Activated CD8-positive, alpha-beta memory T cell treated with anti-CD3 and anti-CD28 coated beads, Interleukin-2, amount 50 U/mL, for 4 hours (primary cell): ENCODE results near the gene DUXB.

Experiments
- DNase-seq: peaks from one replicate; pipeline ENCODE4 v3.0.0-alpha.2; 2020

The DUXB gene

GRCh38 chr16:75701361-75701760, at the start of gene DUXB:
Gene DUXB, minus strand, starts transcription at chr16:75701461. Its CDS starts 43 bp downstream, at chr16:75701418.
- no peak for DNase-seq

GRCh38 chr16:75750528-75750927, 49.3 kb upstream of the DUXB start:
- no peak for DNase-seq

- no peak for DNase-seq
Measured at GRCh38 chr16:75746359-75746758, 45.1 kb upstream of the DUXB start.

- no peak for DNase-seq
Measured at GRCh38 chr16:75745823-75746222, 44.6 kb upstream of the DUXB start.

- no peak for DNase-seq
Measured at GRCh38 chr16:75745242-75745641, 44.0 kb upstream of the DUXB start.

- no peak for DNase-seq
Measured at GRCh38 chr16:75742424-75743047, 41.3 kb upstream of the DUXB start.

GRCh38 chr16:75733305-75734211, 32.3 kb upstream of the DUXB start:
- no peak for DNase-seq

- no peak for DNase-seq
Measured at GRCh38 chr16:75732871-75733270, 31.6 kb upstream of the DUXB start.

- no peak for DNase-seq
Measured at GRCh38 chr16:75727221-75727620, 26.0 kb upstream of the DUXB start.

GRCh38 chr16:75726390-75726789, 25.1 kb upstream of the DUXB start, which contains the start of gene CPHXL:
Gene CPHXL, minus strand, starts transcription at chr16:75726490. Its CDS starts 48 bp downstream, at chr16:75726442.
- DNase-seq = no peak

- DNase-seq = no peak
Measured at GRCh38 chr16:75718452-75718851, 17.2 kb upstream of the DUXB start.

- DNase-seq = no peak
Measured at GRCh38 chr16:75714661-75715060, 13.4 kb upstream of the DUXB start.

- DNase-seq = no peak
Measured at GRCh38 chr16:75710344-75710743, 9.1 kb upstream of the DUXB start.

- DNase-seq = no peak
Measured at GRCh38 chr16:75703306-75703705, 2.0 kb upstream of the DUXB start.

- no peak for DNase-seq
Measured at GRCh38 chr16:75702242-75702641, 981 bp upstream of the DUXB start.

- no peak for DNase-seq
Measured at GRCh38 chr16:75697571-75697970, 3.7 kb downstream of the DUXB start.

- no peak for DNase-seq
Measured at GRCh38 chr16:75695708-75696107, 5.6 kb downstream of the DUXB start.

GRCh38 chr16:75687361-75687760, 13.9 kb downstream of the DUXB start:
- no peak for DNase-seq

- no peak for DNase-seq
Measured at GRCh38 chr16:75682308-75682707, 19.0 kb downstream of the DUXB start.

GRCh38 chr16:75679366-75679765, 21.9 kb downstream of the DUXB start:
- DNase-seq = no peak

- no peak for DNase-seq
Measured at GRCh38 chr16:75676909-75677308, 24.4 kb downstream of the DUXB start, which contains the start of gene CPHXL2. Gene CPHXL2, minus strand, starts transcription at chr16:75677009. Its CDS starts 10 bp downstream, at chr16:75676999.

- DNase-seq = no peak
Measured at GRCh38 chr16:75667503-75667902, 33.8 kb downstream of the DUXB start.

- no peak for DNase-seq
Measured at GRCh38 chr16:75660726-75661302, 40.4 kb downstream of the DUXB start.

- no peak for DNase-seq
Measured at GRCh38 chr16:75660321-75660720, 40.9 kb downstream of the DUXB start.
